Loucy (cell line): ENCODE data around the gene DAPL1.

Experiments used
- EZH2phosphoT487 ChIP-seq: fragments of 200-600 bp; IDR thresholded peaks from 2 replicates; pipeline ENCODE4 v1.6.1; 2018; ENCODE audit warnings: antibody characterized with exemption, mild to moderate bottlenecking, moderate library complexity, borderline replicate concordance
- TF ChIP-seq, protein P1 (sequence below): fragments of 200-600 bp; sonication (generic); conservative IDR thresholded peaks from 2 replicates; pipeline ENCODE4 v1.5.1; 2014; ENCODE audit warnings: mild to moderate bottlenecking, antibody characterized with exemption, low read length

DNA sequence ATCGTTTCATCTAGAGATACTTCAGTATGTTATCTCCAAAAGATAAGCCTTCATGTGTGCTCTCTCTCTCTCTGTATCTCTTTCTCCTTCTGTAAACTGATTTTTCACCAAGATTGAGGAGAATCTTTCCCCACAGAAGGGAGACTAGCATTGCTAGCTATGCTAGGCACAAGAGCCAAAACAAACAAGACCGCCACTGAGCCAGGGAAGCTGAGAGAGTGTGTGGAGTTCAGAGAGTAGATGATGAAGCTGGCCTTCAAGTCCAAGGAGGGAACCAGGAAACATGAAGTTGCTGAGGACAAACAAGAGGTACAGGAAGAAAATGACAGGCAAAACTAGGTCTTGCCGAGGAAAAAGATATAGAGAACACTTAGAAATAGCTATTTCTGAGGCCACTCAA is 23.4 kb downstream of the DAPL1 start:
- TF ChIP-seq, protein P1, sequence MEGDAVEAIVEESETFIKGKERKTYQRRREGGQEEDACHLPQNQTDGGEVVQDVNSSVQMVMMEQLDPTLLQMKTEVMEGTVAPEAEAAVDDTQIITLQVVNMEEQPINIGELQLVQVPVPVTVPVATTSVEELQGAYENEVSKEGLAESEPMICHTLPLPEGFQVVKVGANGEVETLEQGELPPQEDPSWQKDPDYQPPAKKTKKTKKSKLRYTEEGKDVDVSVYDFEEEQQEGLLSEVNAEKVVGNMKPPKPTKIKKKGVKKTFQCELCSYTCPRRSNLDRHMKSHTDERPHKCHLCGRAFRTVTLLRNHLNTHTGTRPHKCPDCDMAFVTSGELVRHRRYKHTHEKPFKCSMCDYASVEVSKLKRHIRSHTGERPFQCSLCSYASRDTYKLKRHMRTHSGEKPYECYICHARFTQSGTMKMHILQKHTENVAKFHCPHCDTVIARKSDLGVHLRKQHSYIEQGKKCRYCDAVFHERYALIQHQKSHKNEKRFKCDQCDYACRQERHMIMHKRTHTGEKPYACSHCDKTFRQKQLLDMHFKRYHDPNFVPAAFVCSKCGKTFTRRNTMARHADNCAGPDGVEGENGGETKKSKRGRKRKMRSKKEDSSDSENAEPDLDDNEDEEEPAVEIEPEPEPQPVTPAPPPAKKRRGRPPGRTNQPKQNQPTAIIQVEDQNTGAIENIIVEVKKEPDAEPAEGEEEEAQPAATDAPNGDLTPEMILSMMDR: no peak
- TF ChIP-seq EZH2phosphoT487: no peak
